Choroid plexus epithelial cell (primary cell): ENCODE data around the gene PTBP2.

Experiments used
- DNase-seq: peaks from one replicate; pipeline ENCODE4 v3.0.0-alpha.2; 2010; ENCODE audit warnings: low read depth
- H3K4me3 ChIP-seq: 2 replicates; pipeline ENCODE4 v1.5.1; 2011; ENCODE audit warnings: low read depth, mild to moderate bottlenecking, control low read depth, low read length, moderate library complexity
- CTCF ChIP-seq: conservative IDR thresholded peaks from 2 replicates; pipeline ENCODE4 v1.5.1; 2011; ENCODE audit warnings: low read depth, mild to moderate bottlenecking, control low read depth, inconsistent platforms, low read length, moderate library complexity

Gene PTBP2

GRCh38 chr1:96698342-96698983, 23.1 kb upstream of the PTBP2 start:
- H3K4me3 ChIP-seq: no peak overlapping the region
- DNase-seq: peak; percentile 87
- no peak for TF ChIP-seq CTCF

GRCh38 chr1:96703186-96703585, 18.4 kb upstream of the PTBP2 start:
- peak; percentile 90 for DNase-seq
- TF ChIP-seq CTCF: no peak
- H3K4me3 ChIP-seq: no peak overlapping the region

GRCh38 chr1:96707023-96707422, 14.6 kb upstream of the PTBP2 start:
- no peak for DNase-seq
- H3K4me3 ChIP-seq: no peak overlapping the region
- TF ChIP-seq CTCF: no peak

GRCh38 chr1:96708482-96708881, 13.1 kb upstream of the PTBP2 start:
- DNase-seq: no peak
- H3K4me3 ChIP-seq: no peak overlapping the region
- no peak for TF ChIP-seq CTCF

GRCh38 chr1:96710708-96711477, 10.7 kb upstream of the PTBP2 start:
- DNase-seq: peak; percentile 59
- TF ChIP-seq CTCF: no peak

GRCh38 chr1:96713649-96714048, 7.9 kb upstream of the PTBP2 start:
- DNase-seq: no peak
- no peak for TF ChIP-seq CTCF
- H3K4me3 ChIP-seq: no peak overlapping the region

More at GRCh38 chr1:96710708-96711477, 10.7 kb upstream of the PTBP2 start:
- H3K4me3 ChIP-seq: no peak overlapping the region

- DNase-seq: no peak
- H3K4me3 ChIP-seq: no peak overlapping the region
- no peak for TF ChIP-seq CTCF
These were observed 6.7 kb upstream of the PTBP2 start for GRCh38 chr1:96714881-96715280.
